ENCODE results near the gene MTA1.
A peak's percentile ranks its signal among the peaks of the same experiment; 100 is the strongest.

MTA1 gene

GRCh38 chr14:105476831-105477659 lies 57.4 kb downstream of the MTA1 start:
- no peak for DNase-seq (ENCODE audit: insufficient read length, low spot score)
- no peak for FAIRE-seq
- TF ChIP-seq POLR2A (IDR thresholded peaks at IDR 0.05; ENCODE audit: low read depth, low read length), result no peak

DNA sequence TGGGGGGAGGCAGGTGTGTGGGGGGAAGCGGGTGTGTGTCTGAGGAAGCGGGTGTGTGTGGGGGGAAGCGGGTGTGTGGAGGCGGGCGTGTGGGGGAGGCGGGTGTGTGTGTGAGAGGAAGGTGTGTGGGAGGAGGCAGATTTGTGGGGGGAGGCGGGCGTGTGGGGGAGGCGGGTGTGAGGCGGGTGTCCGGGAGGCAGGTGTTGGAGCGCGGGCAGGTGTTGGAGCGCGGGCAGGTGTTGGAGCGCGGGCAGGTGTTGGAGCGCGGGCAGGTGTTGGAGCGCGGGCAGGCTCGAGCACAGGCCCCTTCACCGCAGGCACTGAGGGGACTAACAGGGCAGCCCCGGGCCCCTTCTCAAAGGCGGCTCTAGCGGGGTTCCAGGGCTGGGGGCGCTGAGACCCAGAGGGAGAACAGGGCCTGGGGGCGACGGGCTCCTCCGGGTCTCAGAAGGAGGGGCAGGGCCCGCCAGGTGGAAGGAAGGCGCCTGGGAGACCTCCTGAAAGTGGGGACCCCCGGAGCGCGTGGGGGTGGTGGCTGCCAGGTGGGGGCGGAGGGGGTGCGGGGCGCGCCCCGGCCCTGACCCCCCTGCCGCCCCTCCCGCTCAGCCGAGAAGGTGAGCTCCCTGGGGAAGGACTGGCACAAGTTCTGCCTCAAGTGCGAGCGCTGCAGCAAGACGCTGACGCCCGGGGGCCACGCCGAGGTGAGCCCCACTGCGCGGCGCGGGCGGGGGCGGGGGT lies 58.2 kb downstream of the MTA1 start:
- DNase-seq (ENCODE audit: insufficient read length, low spot score) (no peak), FAIRE-seq (no peak)
- TF ChIP-seq POLR2A (IDR thresholded peaks at IDR 0.05; ENCODE audit: low read depth, low read length), result no peak

- no peak for DNase-seq (ENCODE audit: insufficient read length, low spot score)
- no peak for FAIRE-seq
- no peak for TF ChIP-seq POLR2A (IDR thresholded peaks at IDR 0.05; ENCODE audit: low read depth, low read length)
Measured at GRCh38 chr14:105478398-105479251, 59.0 kb downstream of the MTA1 start.

DNA sequence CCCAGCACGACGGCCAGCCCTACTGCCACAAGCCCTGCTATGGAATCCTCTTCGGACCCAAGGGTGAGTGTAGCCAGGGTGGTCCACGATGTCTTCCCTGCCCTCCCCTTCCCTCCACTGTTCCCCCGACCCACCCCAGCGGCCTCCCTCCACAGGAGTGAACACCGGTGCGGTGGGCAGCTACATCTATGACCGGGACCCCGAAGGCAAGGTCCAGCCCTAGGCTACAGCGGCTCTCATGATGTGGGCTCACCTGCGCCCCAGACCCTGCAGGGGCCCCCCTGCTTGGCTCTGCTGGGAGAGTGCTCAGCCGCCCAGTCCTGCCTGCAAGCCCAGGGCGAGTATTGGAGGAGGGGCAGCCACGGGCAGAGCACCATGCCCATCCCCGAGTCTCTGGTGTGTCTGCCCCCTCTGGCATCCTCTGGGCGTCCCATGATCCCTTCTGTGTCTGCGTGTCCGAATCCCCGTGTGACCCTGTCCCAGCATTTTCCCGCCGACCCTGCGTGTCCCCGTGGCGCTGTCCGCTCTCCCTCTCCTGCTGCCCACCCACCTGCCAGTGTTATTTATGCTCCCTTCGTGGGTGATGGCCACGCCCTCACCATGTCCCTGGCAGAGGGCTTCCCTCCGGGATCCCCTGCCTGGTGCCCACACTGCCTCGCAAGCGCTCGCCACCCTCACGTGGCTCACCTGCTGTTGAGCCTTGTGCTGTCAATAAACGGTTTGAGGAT lies 60.0 kb downstream of the MTA1 start:
- no peak for FAIRE-seq
- TF ChIP-seq POLR2A (IDR thresholded peaks at IDR 0.05; ENCODE audit: low read depth, low read length), result no peak
- no peak for DNase-seq (ENCODE audit: insufficient read length, low spot score)

DNA sequence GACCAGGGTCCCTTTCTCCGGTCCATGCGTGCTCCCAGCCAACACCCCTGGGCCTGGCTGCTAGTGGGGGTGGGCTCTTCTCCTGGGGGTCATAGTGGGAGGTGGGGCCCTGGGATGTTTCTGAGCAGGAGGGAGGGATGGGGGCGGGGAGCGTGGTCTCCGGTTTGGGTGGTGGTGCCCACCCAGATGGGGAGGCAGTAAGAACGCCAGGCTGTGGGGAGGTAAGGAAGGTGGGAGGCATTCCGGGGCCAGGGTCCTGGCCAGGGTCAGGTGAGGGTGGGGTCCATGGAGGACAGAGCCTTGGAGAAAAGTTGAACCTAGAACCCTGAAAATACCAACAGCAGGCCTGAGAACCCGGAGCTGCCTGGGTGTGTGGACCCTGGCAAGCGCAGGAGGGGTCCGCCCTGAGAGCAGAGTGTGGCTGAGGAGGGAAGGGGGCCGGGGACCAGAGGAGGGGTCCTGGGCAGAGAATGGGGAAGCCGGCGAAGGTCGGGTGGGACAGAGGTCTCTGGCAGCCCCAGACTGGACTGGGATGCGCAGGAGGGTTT lies 60.6 kb downstream of the MTA1 start:
- DNase-seq (ENCODE audit: insufficient read length, low spot score) (no peak), FAIRE-seq (no peak)
- no peak for TF ChIP-seq POLR2A (IDR thresholded peaks at IDR 0.05; ENCODE audit: low read depth, low read length)

DNA sequence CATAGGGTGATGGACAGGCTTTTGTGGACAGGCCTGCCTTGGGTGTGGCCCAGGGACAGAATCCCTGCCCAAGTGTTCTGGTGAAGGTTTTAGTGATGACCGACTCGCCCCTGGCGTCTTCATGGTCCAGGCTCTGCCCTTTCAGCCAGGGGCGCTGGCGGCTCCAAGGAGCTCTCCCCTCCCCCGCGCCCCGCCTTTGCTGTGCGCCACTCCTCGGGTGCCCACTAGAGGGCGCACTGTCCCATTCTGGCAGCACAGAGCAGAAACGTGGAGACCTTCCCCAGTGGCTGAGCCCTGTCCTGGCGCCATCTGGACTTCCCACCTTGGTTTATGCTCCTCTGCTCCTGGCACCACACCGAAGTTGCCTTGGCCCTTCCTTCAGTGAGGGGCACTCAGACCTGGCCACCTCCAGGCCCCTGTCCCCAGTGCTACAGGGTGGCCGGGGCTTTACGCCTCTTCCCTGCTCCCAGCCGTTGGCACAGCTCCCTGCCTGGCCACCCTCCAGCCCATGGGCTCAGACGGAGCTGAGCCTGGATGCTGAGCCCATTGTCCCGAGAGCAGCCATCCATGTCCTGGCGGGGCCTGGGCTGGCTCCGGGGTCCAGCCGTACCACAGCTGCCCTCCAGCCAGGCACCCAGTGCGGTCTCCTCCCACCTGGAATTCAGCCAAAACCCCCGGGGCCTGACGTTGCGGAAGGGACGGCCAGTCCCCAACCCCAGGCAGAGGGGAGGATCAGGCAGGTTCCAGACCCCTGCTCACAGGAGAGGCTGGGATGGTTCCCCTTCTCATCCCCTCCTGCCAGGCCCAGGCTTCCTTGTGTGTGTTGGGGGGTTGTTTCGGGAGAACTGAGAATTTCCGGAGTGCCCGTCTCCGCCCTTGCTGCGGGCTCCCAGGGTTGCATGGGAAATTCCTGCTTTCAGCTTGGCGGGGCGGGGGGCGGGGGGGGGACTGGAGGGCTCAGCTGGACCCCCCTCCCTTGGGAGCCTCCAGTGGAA lies 61.5 kb downstream of the MTA1 start:
- peak; percentile 23; the same call in 1 of the 2 replicates for TF ChIP-seq POLR2A (IDR thresholded peaks at IDR 0.05; ENCODE audit: low read depth, low read length)
- DNase-seq (ENCODE audit: insufficient read length, low spot score), result peak; percentile 97
- peak; percentile 89 for FAIRE-seq

- TF ChIP-seq POLR2A (IDR thresholded peaks at IDR 0.05; ENCODE audit: low read depth, low read length), result no peak
- FAIRE-seq (peak; percentile 97), DNase-seq (ENCODE audit: insufficient read length, low spot score) (peak; percentile 99)
Measured at GRCh38 chr14:105481886-105482457, 62.3 kb downstream of the MTA1 start.

GRCh38 chr14:105482486-105483110 lies 63.0 kb downstream of the MTA1 start:
- FAIRE-seq, result no peak
- no peak for TF ChIP-seq POLR2A (IDR thresholded peaks at IDR 0.05; ENCODE audit: low read depth, low read length)
- DNase-seq (ENCODE audit: insufficient read length, low spot score), result no peak

- DNase-seq (ENCODE audit: insufficient read length, low spot score) (no peak), FAIRE-seq (no peak)
- no peak for TF ChIP-seq POLR2A (IDR thresholded peaks at IDR 0.05; ENCODE audit: low read depth, low read length)
Measured at GRCh38 chr14:105483300-105484068, 63.9 kb downstream of the MTA1 start.

- no peak for FAIRE-seq
- TF ChIP-seq POLR2A (IDR thresholded peaks at IDR 0.05; ENCODE audit: low read depth, low read length), result no peak
- DNase-seq (ENCODE audit: insufficient read length, low spot score), result no peak
Measured at GRCh38 chr14:105484069-105484996, 64.7 kb downstream of the MTA1 start.
